Adrenal gland (tissue), 5 donors: Measurements from ENCODE around the gene PACSIN1.

ENCODE experiments used
- POLR2A ChIP-seq, 2 donors: fragments of 450-650 bp; IDR thresholded peaks; one replicate each; pipeline ENCODE4 v1.6.1; 2017; ENCODE audit warnings: antibody characterized with exemption in 2 of 2, mild to moderate bottlenecking in 2 of 2, moderate library complexity in 1 of 2
- TF ChIP-seq, protein P1 (sequence below), 6 experiments: fragments of 450-650 bp in 4 of 6; fragments of 200-600 bp in 2 of 6; sonication (generic) in 1 of 6; IDR thresholded peaks; 1 replicate in 5 of 6; 2 replicates in 1 of 6; pipeline versions ENCODE4 v1.5.1 to v1.8.0; 2016 to 2021; ENCODE audit warnings: antibody characterized with exemption in 6 of 6, mild to moderate bottlenecking in 2 of 6, moderate library complexity in 1 of 6
- donor health status: DM: no; HTN: no; CAD: no.

DNA sequence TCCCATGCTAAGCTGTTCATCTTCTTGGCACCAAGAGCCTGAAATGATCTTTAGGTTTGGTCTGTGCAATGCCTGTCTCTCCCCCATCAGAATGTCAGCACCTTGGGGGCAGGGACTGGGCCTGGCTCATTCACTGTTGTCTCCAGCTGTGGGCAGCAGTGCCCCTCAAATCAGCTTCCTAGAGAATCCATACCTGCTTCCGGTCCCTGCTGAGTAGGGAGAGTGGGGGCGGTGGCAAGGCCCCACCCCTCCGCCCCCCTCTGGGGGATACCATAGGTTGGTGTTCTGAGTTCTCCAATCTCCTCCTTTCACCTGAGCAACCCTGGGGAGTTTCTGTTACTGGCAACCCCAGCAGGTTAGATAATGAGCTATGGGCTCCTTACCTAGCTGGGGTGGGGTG lies 109.5 kb downstream of the PACSIN1 start:
- no peak for TF ChIP-seq POLR2A (IDR thresholded peaks at IDR 0.05)
- TF ChIP-seq, protein P1, sequence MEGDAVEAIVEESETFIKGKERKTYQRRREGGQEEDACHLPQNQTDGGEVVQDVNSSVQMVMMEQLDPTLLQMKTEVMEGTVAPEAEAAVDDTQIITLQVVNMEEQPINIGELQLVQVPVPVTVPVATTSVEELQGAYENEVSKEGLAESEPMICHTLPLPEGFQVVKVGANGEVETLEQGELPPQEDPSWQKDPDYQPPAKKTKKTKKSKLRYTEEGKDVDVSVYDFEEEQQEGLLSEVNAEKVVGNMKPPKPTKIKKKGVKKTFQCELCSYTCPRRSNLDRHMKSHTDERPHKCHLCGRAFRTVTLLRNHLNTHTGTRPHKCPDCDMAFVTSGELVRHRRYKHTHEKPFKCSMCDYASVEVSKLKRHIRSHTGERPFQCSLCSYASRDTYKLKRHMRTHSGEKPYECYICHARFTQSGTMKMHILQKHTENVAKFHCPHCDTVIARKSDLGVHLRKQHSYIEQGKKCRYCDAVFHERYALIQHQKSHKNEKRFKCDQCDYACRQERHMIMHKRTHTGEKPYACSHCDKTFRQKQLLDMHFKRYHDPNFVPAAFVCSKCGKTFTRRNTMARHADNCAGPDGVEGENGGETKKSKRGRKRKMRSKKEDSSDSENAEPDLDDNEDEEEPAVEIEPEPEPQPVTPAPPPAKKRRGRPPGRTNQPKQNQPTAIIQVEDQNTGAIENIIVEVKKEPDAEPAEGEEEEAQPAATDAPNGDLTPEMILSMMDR (IDR thresholded peaks at IDR 0.05), result no peak
